D721Med (cell line): ENCODE data around the gene MALSU1.

Experiments used
- DNase-seq: peaks from one replicate; pipeline ENCODE4 v3.0.0; 2011; ENCODE audit warnings: low spot score; ENCODE audit not compliant: insufficient read length
- FAIRE-seq: peaks from 2 replicates; lab custom pipeline; 2011; peaks lifted over from hg19 to GRCh38; lab: Jason Lieb, UNC
- CTCF ChIP-seq: IDR thresholded peaks from 2 replicates; pipeline ENCODE4 v1.5.1; 2012; ENCODE audit warnings: mild to moderate bottlenecking, control low read depth; ENCODE audit not compliant: insufficient read depth; ENCODE audit errors: missing control alignments

MALSU1 gene

GRCh38 chr7:23285657-23286646 lies 13.2 kb upstream of the MALSU1 start:
- no peak for TF ChIP-seq CTCF
- no peak for FAIRE-seq
- DNase-seq, result no peak

- no peak for TF ChIP-seq CTCF
- DNase-seq, result no peak
- no peak for FAIRE-seq
These were observed 11.5 kb upstream of the MALSU1 start for GRCh38 chr7:23287612-23288011.

- no peak for TF ChIP-seq CTCF
- no peak for FAIRE-seq
- DNase-seq, result no peak
These were observed 8.1 kb upstream of the MALSU1 start for GRCh38 chr7:23290993-23291392.

GRCh38 chr7:23291957-23292560 lies 7.1 kb upstream of the MALSU1 start:
- FAIRE-seq (no peak), DNase-seq (no peak)
- no peak for TF ChIP-seq CTCF

GRCh38 chr7:23292623-23293022 lies 6.5 kb upstream of the MALSU1 start:
- no peak for FAIRE-seq
- TF ChIP-seq CTCF, result no peak
- DNase-seq, result no peak

- DNase-seq (no peak), FAIRE-seq (no peak)
- TF ChIP-seq CTCF, result no peak
These were observed 5.6 kb upstream of the MALSU1 start for GRCh38 chr7:23293500-23294073.
